SH-SY5Y (cell line): Measurements from ENCODE around the gene CHMP6.

Experiments used
- GATA2 ChIP-seq: IDR thresholded peaks from 2 replicates; pipeline ENCODE4 v1.6.1; 2011; ENCODE audit warnings: mild to moderate bottlenecking, low read depth, low read length
- GATA3 ChIP-seq: IDR thresholded peaks from 2 replicates; pipeline ENCODE4 v1.6.1; 2011; ENCODE audit warnings: low read depth, mild to moderate bottlenecking, low read length, moderate library complexity

- TF ChIP-seq GATA3: no peak
- TF ChIP-seq GATA2: no peak
These were observed 53.3 kb downstream of the CHMP6 start for GRCh38 chr17:81044764-81045589.
